H1 (cell line): Measurements from ENCODE around the gene RNF2. TPM values are rescaled to one million over a fixed set of nuclear protein-coding genes. Genes with fewer than 3 reads are reported as not detected.

ENCODE experiments used
- BACH1 ChIP-seq: IDR thresholded peaks from 2 replicates; pipeline ENCODE4 v1.6.1; 2012; ENCODE audit warnings: low read length, improper control_type of control experiment
- FOSL1 ChIP-seq: IDR thresholded peaks from 2 replicates; pipeline ENCODE4 v1.6.1; 2011; ENCODE audit warnings: mild to moderate bottlenecking, low read depth, low read length, moderate library complexity; ENCODE audit not compliant: insufficient read depth
- GTF2F1 ChIP-seq: IDR thresholded peaks from 2 replicates; pipeline ENCODE4 v1.6.1; 2012; ENCODE audit warnings: low read depth, low read length, improper control_type of control experiment, borderline replicate concordance
- SIN3A ChIP-seq, 2 experiments: IDR thresholded peaks in 1 of 2; conservative IDR thresholded peaks in 1 of 2; 2 replicates each; pipeline ENCODE4 v1.6.1; 2011 to 2012; ENCODE audit warnings: low read length in 2 of 2, improper control_type of control experiment in 1 of 2, low read depth in 1 of 2, mild to moderate bottlenecking in 1 of 2
- SIX5 ChIP-seq: IDR thresholded peaks from 2 replicates; pipeline ENCODE4 v1.6.1; 2011; ENCODE audit warnings: mild to moderate bottlenecking, low read depth, low read length
- YY1 ChIP-seq: IDR thresholded peaks from 2 replicates; pipeline ENCODE4 v1.6.1; 2011; ENCODE audit warnings: low read depth, mild to moderate bottlenecking, low read length
- polyA plus RNA-seq, 7 experiments: library from polyadenylated mRNA; depleted of rRNA in 3 of 7; stranded (reverse) in 5 of 7; unstranded in 2 of 7; fragments of >200 nt in 5 of 7; fragments of 200-250 nt in 2 of 7; gene quantifications; 1 replicate in 5 of 7; 2 replicates in 1 of 7; 4 replicates in 1 of 7; pipeline versions ENCODE4 v1.2.1 to v1.2.3, GENCODE V29; 2011 to 2013; ENCODE audit warnings: missing spikeins in 2 of 7, mixed read lengths in 2 of 7
- total RNA-seq: library from RNA; stranded (reverse); fragmentation: NEBNext Ultra II Directional; extraction: Animal tissue kit (Norgen Biotek cat#: 25700); gene quantifications from 2 replicates; pipeline ENCODE4 v1.2.1, GENCODE V29; 2021
- TF ChIP-seq, protein P1 (sequence below), 3 experiments: IDR thresholded peaks; 1 replicate in 2 of 3; 2 replicates in 1 of 3; pipeline versions ENCODE4 v1.5.1 to v1.6.1; 2011; ENCODE audit warnings: low read length in 3 of 3, mild to moderate bottlenecking in 3 of 3, inconsistent platforms in 2 of 3, low read depth in 1 of 3, moderate library complexity in 1 of 3; ENCODE audit not compliant: insufficient read depth in 1 of 3; ENCODE audit errors: control extremely low read depth in 1 of 3

RNF2 gene
- total and polyA plus RNA-seq, 2 of the 8 experiments (the other 6 are each of a cell fraction or from before 2014, with no cell fraction given): 28.9 to 58.9 TPM

DNA sequence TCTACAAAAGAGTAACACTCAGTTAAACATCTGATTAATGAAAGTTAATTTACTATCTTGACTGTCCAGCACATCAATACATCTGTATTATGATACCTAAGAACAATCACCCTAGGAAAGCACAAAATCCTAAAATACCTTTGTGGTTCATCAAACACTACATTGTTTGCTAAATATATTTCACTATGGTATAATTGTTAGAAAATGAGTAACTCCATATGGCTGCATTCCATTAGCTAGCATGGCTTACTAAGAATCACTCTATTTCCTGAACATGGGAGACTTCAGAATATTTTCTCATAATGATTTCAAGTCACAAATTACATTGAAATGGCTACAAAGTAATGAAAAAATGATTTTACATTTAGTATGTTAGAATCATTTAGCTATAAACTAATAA lies 98.9 kb downstream of the RNF2 start (continued):
- TF ChIP-seq SIX5 (no peak), BACH1 (no peak), SIN3A (conservative IDR thresholded peaks at IDR 0.05 in 1 of 2, IDR thresholded peaks at IDR 0.05 in 1 of 2; ENCODE audit: low read depth in 1 of 2, low read length in 2 of 2) (no peak), FOSL1 (no peak), YY1 (no peak), GTF2F1 (no peak)
- TF ChIP-seq, protein P1, sequence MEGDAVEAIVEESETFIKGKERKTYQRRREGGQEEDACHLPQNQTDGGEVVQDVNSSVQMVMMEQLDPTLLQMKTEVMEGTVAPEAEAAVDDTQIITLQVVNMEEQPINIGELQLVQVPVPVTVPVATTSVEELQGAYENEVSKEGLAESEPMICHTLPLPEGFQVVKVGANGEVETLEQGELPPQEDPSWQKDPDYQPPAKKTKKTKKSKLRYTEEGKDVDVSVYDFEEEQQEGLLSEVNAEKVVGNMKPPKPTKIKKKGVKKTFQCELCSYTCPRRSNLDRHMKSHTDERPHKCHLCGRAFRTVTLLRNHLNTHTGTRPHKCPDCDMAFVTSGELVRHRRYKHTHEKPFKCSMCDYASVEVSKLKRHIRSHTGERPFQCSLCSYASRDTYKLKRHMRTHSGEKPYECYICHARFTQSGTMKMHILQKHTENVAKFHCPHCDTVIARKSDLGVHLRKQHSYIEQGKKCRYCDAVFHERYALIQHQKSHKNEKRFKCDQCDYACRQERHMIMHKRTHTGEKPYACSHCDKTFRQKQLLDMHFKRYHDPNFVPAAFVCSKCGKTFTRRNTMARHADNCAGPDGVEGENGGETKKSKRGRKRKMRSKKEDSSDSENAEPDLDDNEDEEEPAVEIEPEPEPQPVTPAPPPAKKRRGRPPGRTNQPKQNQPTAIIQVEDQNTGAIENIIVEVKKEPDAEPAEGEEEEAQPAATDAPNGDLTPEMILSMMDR (IDR thresholded peaks at IDR 0.05; ENCODE audit: control extremely low read depth in 1 of 3, insufficient read depth in 1 of 3, low read depth in 1 of 3, low read length in 3 of 3): no peak
